Muscle layer of duodenum (tissue), 2 donors: ENCODE results near the gene TMOD1.
A peak's percentile ranks its signal among the peaks of the same experiment; 100 is the strongest.
"Not testable (repeated sequence)": the region's sequence is repeated elsewhere in the genome, so short reads cannot be mapped to it uniquely, and the experiment has no call there.

Experiments used
- H3K27ac ChIP-seq: one replicate; pipeline ENCODE4 v1.7.0; 2013; ENCODE audit warnings: mild to moderate bottlenecking, low read length
- H3K27me3 ChIP-seq: one replicate; pipeline ENCODE4 v1.7.0; 2013; ENCODE audit warnings: low read depth, mild to moderate bottlenecking, control low read depth, low read length
- H3K36me3 ChIP-seq, 2 donors: one replicate each; pipeline ENCODE4 v1.7.0; 2013; ENCODE audit warnings: low read length in 2 of 2, control low read depth in 1 of 2, mild to moderate bottlenecking in 1 of 2; ENCODE audit not compliant: insufficient read depth in 2 of 2, control insufficient read depth in 1 of 2
- H3K4me1 ChIP-seq, 2 donors: one replicate each; pipeline ENCODE4 v1.7.0; 2013; ENCODE audit warnings: low read length in 2 of 2, mild to moderate bottlenecking in 2 of 2, control low read depth in 1 of 2, moderate library complexity in 1 of 2; ENCODE audit not compliant: insufficient read depth in 2 of 2, control insufficient read depth in 1 of 2
- H3K4me3 ChIP-seq, 2 donors: one replicate each; pipeline ENCODE4 v1.7.0; 2013; ENCODE audit warnings: low read length in 2 of 2, low read depth in 1 of 2, mild to moderate bottlenecking in 1 of 2
- H3K9me3 ChIP-seq, 2 donors: one replicate each; pipeline ENCODE4 v1.7.0; 2013; ENCODE audit warnings: low read length in 2 of 2, control low read depth in 1 of 2, mild to moderate bottlenecking in 1 of 2; ENCODE audit not compliant: control insufficient read depth in 1 of 2
- donor health status: healthy.

The TMOD1 gene

GRCh38 chr9:97501177-97501971 is at the start of gene TMOD1:
TMOD1 (plus strand) TSS chr9:97501666; CDS start chr9:97524189, 22,523 bp downstream.
- Histone ChIP-seq H3K27ac (peak within 1 kb of the TSS; percentile 21), H3K4me3 (peak within 1 kb of the TSS; percentile 70 to 85), H3K36me3 (peaks cover 0 to 3% of the 10 kb centered on the region in 2 donors), H3K4me1 (peaks cover 12 to 16% of the 10 kb centered on the region in 2 donors), H3K27me3 (peaks cover 5% of the 10 kb centered on the region), H3K9me3 (no peaks in the 10 kb centered on the region)

- H3K36me3 ChIP-seq, H3K4me3 ChIP-seq, H3K4me1 ChIP-seq, H3K27ac ChIP-seq, H3K9me3 ChIP-seq, H3K27me3 ChIP-seq: not testable (repeated sequence)
Measured at GRCh38 chr9:97453573-97453972, 47.9 kb upstream of the TMOD1 start.

GRCh38 chr9:97456841-97457240 is 44.6 kb upstream of the TMOD1 start:
- H3K4me1 ChIP-seq, H3K4me3 ChIP-seq, H3K27ac ChIP-seq, H3K27me3 ChIP-seq, H3K9me3 ChIP-seq, H3K36me3 ChIP-seq: not testable (repeated sequence)

GRCh38 chr9:97459326-97459725 is 42.1 kb upstream of the TMOD1 start:
- no peaks in the 10 kb centered on the region for H3K9me3 ChIP-seq
- H3K4me1 ChIP-seq = no peaks in the 10 kb centered on the region
- H3K27me3 ChIP-seq = no peaks in the 10 kb centered on the region
- no peak overlapping the region for H3K27ac ChIP-seq
- no peak overlapping the region for H3K4me3 ChIP-seq
- peaks cover 6 to 9% of the 10 kb centered on the region in 2 donors for H3K36me3 ChIP-seq

- H3K4me3 ChIP-seq = no peak overlapping the region
- H3K27me3 ChIP-seq = no peaks in the 10 kb centered on the region
- H3K4me1 ChIP-seq = no peaks in the 10 kb centered on the region
- peaks cover 16% of the 10 kb centered on the region in 2 donors for H3K36me3 ChIP-seq
- H3K27ac ChIP-seq = no peak overlapping the region
- no peaks in the 10 kb centered on the region for H3K9me3 ChIP-seq
Measured at GRCh38 chr9:97462159-97462558, 39.3 kb upstream of the TMOD1 start.

- Histone ChIP-seq H3K27ac (no peak overlapping the region), H3K27me3 (no peaks in the 10 kb centered on the region), H3K9me3 (no peaks in the 10 kb centered on the region), H3K36me3 (peaks cover 16 to 18% of the 10 kb centered on the region in 2 donors), H3K4me1 (no peaks in the 10 kb centered on the region), H3K4me3 (no peak overlapping the region)
Measured at GRCh38 chr9:97462914-97463313, 38.6 kb upstream of the TMOD1 start.

GRCh38 chr9:97468658-97469448 is 32.6 kb upstream of the TMOD1 start:
- Histone ChIP-seq H3K36me3 (peaks cover 12 to 19% of the 10 kb centered on the region in 2 donors), H3K27ac (peak overlapping the region; percentile 59), H3K27me3 (no peaks in the 10 kb centered on the region), H3K4me1 (peaks cover 0 to 13% of the 10 kb centered on the region in 2 donors), H3K9me3 (no peaks in the 10 kb centered on the region), H3K4me3 (no peak overlapping the region)

GRCh38 chr9:97470076-97470475 is 31.4 kb upstream of the TMOD1 start:
- H3K4me3 ChIP-seq = no peak overlapping the region
- H3K27ac ChIP-seq = no peak overlapping the region
- peaks cover 12 to 30% of the 10 kb centered on the region in 2 donors for H3K36me3 ChIP-seq

GRCh38 chr9:97473717-97474116 is 27.7 kb upstream of the TMOD1 start:
- H3K4me3 ChIP-seq = no peak overlapping the region
- H3K9me3 ChIP-seq = no peaks in the 10 kb centered on the region
- peaks cover 0 to 26% of the 10 kb centered on the region in 2 donors for H3K36me3 ChIP-seq
- H3K27me3 ChIP-seq = no peaks in the 10 kb centered on the region
- H3K27ac ChIP-seq = no peak overlapping the region
- H3K4me1 ChIP-seq = peaks cover 0 to 11% of the 10 kb centered on the region in 2 donors

More at GRCh38 chr9:97470076-97470475, 31.4 kb upstream of the TMOD1 start:
- Histone ChIP-seq H3K4me1 (peaks cover 0 to 13% of the 10 kb centered on the region in 2 donors), H3K9me3 (no peaks in the 10 kb centered on the region), H3K27me3 (no peaks in the 10 kb centered on the region)

- no peaks in the 10 kb centered on the region for H3K9me3 ChIP-seq
- peaks cover 0 to 5% of the 10 kb centered on the region in 2 donors for H3K4me1 ChIP-seq
- no peak overlapping the region for H3K27ac ChIP-seq
- H3K36me3 ChIP-seq = peaks cover 0 to 26% of the 10 kb centered on the region in 2 donors
- H3K27me3 ChIP-seq = no peaks in the 10 kb centered on the region
- H3K4me3 ChIP-seq = no peak overlapping the region
Measured at GRCh38 chr9:97474372-97474925, 27.0 kb upstream of the TMOD1 start.

- no peaks in the 10 kb centered on the region for H3K27me3 ChIP-seq
- peaks cover 0 to 26% of the 10 kb centered on the region in 2 donors for H3K36me3 ChIP-seq
Measured at GRCh38 chr9:97475059-97475458, 26.4 kb upstream of the TMOD1 start.

More at GRCh38 chr9:97475059-97475458, 26.4 kb upstream of the TMOD1 start:
- Histone ChIP-seq H3K27ac (no peak overlapping the region), H3K9me3 (no peaks in the 10 kb centered on the region), H3K4me3 (no peak overlapping the region), H3K4me1 (peaks cover 0 to under 1% of the 10 kb centered on the region in 2 donors)
